GM19372 (cell line): ENCODE measurements around the gene MAP7D3.

ENCODE experiments used
- ATAC-seq: cut with Tn5 transposase; IDR thresholded peaks from one replicate; pipeline ENCODE4 v1.9.1; 2021; ENCODE audit warnings: mild to moderate bottlenecking, low read depth, moderate library complexity; ENCODE audit not compliant: unreplicated experiment

MAP7D3 gene

GRCh38 chrX:136209016-136209738 lies 42.0 kb downstream of the MAP7D3 start:
- no peak for ATAC-seq

DNA sequence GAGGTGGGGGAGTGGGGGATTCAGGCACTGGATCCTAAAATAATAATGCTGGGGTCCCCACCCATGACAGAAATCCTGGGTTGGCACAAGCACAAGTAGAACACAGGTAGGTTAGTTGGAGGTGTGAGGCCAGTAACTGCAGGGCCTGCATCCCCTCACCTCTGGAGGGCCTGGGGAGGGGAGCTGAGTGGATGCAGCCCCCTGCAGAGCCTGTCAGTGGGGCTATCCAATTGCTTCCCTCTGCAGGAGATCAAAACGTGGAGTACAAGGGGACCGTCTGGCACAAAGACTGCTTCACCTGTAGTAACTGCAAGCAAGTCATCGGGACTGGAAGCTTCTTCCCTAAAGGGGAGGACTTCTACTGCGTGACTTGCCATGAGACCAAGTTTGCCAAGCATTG lies 43.7 kb downstream of the MAP7D3 start:
- ATAC-seq, result no peak

GRCh38 chrX:136206916-136207315 lies 44.3 kb downstream of the MAP7D3 start:
- ATAC-seq, result no peak

DNA sequence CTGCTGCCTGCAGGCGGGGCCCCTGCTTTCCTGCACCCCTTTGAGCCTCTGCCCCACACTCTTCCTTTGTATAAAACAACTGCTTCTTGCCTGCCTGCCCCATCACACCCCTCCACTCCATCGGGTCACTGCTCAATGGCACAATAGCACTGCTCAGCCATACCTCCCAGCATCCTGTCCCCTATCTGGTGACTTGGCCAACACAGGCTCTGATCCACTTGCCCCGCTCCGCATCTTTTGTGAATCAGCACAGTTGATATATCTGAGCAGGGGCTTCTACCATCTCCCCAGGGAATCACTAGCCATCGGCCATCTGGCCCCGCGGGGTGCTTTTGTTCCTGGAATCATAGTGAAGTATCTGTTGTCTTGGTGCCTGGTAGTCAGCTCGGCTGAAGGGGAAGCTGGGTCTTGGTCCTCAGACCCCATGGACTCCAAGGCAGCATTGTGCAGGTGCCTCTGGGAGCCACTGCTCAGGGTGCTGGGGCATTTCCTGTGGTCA lies 45.3 kb downstream of the MAP7D3 start:
- no peak for ATAC-seq

DNA sequence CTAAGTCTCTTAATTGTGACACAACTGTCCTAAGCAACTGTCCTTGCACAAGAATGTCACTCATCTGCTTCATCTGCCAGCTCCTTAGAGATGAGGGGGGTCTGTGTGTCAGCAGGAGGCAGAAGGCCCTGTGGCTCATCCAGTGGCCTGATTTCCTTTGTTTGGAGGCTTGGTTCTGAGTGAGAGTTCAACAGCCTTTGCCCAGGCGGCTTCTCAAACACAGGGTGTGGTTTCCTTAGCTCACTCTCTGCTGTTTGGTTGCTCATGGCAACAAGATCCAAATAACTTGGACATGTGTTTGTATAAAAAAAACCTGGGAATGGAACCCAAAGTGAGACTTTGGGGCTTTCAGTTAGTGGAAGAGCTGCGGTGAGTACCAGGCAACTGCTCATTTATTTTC lies 46.6 kb downstream of the MAP7D3 start:
- no peak for ATAC-seq

DNA sequence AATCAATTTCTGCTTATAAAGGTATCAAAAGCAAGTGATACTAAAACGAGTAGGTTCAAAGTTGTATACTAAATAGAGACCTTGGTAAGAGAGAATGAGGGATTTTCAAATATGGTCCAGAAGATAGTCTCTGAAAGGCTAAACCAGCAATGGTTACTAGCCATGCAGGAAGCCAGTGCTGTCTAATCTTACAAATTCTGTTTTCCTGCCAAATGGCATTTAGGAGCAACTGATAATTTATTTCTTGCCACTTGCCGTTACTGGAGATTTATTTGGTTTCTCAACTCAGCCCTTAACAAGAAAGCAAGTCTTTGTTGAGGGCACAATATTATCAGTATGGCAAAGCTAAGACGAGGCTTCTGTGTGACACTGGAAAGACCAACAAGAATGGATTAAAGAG lies 47.2 kb downstream of the MAP7D3 start:
- no peak for ATAC-seq

DNA sequence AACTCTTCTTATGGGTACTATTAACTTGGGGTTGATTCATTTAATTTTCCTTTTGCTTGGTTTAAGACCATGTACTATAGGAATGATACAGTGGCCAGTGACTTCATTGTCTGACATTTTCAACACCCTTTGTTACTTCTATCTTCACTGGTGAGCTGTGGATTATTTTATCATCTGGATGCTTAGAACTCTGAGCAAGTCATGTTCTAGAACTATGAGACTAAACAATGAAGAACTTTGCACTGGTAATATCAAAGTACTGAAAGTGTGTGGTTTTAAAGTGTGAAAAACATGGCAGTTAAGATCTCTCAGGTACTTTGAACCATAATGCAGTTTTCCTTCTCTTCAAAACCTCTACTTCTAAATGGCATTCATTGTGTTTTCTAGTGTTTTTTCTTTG lies 47.8 kb downstream of the MAP7D3 start:
- ATAC-seq, result no peak

DNA sequence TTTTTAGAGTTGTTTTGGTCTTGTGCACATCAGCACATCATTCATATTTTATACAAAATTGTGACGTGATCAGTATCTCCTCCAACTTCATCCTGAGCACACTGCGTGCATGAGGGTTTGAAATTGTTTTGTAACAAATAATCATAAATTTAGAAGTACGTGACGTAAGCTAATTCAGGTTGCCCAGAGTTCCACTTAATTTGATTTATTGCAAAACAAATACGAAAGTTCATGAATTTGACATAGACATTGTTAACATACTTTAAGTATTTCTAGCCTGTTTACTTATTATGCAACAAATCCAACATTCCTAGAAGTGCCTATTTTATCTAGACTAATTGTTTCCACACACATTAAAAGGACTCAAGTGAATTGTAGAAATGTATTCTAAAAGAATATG lies 48.3 kb downstream of the MAP7D3 start:
- no peak for ATAC-seq

- no peak for ATAC-seq
Observed at GRCh38 chrX:136201601-136202000, 49.6 kb downstream of the MAP7D3 start.

DNA sequence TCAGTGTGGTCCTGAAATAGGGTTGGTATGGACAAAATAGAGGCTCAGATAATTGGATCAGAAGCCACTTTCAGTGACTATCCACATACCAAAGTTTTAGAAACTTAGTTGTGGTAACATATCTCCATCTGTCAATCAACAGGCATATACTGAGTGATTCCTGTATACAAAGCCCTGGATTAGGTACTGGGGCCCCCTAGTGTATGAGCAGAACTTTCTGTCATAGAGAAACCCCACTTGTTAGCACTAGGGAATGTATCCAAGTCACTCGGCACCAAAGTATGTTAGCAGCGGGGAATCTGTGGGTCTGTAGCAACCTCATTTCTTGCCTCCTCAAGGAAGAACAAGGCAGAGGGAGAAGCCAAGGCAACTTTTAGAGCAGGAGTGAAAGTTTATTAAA lies 50.7 kb downstream of the MAP7D3 start:
- no peak for ATAC-seq

DNA sequence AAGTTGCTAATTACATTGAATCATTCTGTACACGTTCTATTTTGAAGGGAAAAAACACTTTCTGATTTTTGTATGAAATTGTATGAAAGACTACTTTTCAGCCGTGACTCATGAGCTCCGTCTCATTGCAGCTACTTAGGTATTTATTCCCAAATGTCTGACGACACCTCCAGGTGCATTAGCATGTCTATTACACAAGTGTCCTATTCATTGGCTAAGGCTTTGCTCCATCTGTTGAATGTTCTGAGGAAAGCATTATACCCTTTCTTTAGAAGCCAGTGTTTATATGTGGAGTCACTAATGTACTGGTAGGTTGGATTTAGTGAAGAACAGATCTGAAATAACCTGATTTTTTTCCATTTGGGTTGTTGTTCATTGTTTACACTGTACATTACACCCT lies 51.8 kb downstream of the MAP7D3 start:
- ATAC-seq, result no peak

DNA sequence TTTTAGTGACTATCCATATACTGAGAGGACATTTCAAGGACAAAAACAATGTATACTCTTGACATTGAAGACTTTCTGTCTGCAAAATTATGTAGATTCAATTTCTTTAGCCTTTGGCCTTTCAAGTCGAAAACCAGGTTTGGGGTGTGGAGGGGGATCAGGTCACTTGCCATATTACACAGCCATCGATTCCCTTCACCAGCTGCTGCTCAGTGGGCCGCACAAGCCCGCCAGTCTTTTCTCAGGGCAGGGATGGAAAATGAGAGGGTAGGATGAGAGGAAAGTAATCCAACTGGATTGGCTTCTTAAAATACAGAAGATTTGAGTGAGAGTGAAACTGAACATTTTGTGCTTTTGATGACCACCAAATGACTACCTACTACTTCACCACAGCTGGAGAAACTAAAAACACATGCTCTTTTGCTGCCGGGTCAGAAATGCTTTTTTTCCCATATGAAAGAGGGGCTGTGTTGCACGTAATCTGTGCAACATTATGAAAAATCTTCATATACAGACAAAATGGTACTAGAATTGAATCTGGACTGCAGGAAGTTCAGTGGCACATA lies 52.4 kb downstream of the MAP7D3 start:
- ATAC-seq, result no peak

- no peak for ATAC-seq
Observed at GRCh38 chrX:136198010-136198409, 53.2 kb downstream of the MAP7D3 start.

DNA sequence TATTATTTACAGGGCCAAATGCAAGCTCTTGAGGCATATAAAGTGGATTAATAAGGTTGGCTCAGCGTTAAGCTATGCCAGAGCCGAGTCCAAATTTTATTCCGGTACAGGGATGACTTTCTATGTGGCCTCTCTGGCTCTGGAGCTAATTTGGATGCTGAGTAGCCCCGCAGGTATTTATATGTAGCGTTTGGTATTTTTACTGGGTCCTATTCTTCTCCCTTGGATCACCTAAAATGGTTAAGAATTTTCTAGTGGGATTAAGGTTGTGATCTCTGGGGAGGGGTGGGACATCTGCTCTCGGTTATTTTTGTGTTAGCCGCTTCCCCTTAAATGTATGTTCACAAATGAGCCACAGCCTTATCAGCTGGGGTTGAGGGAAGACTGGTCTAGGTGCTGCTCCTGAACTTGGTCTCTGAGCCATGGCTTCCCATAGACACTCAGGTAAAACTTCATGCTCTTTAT lies 54.5 kb downstream of the MAP7D3 start:
- ATAC-seq, result no peak

- ATAC-seq, result no peak
Observed at GRCh38 chrX:136195247-136195646, 56.0 kb downstream of the MAP7D3 start.

- ATAC-seq, result no peak
Observed at GRCh38 chrX:136194536-136194935, 56.7 kb downstream of the MAP7D3 start.

DNA sequence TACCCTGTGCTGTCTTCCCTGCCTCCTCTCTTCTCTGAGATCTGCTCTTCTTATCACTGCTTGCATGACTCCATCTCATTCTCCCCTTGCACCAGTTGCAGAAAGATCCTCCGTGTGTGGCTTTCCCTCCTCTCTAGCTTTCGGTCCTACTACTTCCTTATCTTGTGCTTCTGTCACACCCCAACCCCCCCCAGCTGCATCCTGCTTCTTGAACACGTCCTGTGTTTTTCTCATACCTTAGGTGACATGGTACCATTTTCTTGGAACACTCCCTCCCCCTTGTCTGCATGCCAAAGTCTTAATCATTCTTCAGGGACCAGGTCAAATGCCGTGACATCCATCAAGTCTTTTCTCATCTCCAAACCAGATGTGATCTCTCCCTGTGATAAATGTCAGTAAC lies 57.4 kb downstream of the MAP7D3 start:
- no peak for ATAC-seq

GRCh38 chrX:136192839-136193414 lies 58.3 kb downstream of the MAP7D3 start:
- no peak for ATAC-seq

DNA sequence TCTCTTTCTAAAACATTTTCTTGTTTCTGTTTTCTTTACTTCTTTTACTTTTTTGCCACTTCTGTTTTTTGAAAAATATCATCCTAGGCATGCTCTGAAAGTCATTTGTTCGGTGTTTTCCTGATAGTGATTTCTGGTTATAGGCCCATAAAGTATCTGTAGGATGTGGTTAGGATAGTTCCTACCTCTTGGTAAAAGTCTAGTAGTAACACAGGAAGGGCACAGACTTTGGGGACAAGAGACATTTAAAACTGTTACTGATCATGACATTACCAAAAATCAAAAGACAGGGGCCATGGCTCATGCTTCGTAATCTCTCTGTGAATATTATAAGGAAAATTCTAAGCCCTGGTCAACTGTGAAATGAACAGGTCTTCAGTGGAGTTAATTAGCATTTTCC lies 59.1 kb downstream of the MAP7D3 start:
- no peak for ATAC-seq

DNA sequence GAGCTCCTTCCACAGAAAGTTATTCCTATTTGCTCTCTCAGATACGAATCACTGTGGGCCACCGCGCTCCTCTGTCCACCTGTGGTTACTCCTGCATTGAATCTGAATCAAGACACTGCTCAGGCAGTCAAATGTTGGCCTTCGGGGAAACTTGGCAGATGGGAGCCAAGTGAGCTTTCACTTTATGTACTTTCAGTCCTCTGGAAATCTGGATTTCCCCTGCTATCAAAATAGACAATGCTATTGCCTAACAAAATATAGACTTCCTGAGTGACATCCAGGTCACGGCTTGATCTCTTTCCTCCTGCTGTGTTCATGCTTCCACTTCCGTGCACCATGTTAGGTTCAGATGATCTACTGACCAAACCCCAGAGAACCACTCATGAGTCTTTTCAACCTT lies 60.0 kb downstream of the MAP7D3 start:
- no peak for ATAC-seq

DNA sequence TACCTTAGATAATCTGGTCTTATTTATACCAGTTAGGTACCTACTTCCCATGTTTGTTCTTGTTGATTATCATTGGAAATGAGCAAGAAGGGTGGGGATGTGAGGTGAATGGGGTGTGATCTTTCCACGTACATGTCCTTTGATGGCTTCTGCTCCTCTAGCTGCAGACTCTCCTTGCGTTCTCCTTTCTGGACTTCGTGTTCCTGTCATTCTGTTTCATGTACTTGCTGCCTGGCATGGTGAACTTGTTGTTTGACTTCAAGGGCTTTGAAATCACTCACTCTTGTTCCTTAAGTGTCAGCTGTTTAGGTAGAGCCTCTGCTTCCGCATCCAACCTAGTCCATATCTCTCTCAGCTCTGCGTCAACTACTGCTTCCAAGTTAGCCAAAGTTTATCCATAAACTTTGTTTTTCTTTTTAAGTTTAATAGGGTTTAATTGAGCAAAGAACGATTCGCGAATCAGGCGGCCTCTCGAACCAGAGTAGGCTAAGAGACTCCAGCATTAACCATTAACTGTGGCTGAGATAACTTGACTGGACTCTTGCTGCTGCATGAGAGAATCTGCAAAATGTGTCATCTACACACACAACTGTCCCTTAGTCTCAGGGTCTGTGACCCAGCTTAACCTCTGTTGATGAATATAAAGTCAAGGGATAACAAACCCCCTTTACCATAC lies 61.0 kb downstream of the MAP7D3 start:
- ATAC-seq, result no peak
